Pulmonary artery endothelial cell (primary cell): ENCODE results near the gene SNRNP27. TPM values are rescaled to one million over a fixed set of nuclear protein-coding genes. Genes with fewer than 3 reads are reported as not detected.
"Not testable (repeated sequence)": the region's sequence is repeated elsewhere in the genome, so short reads cannot be mapped to it uniquely, and the experiment has no call there.

Source experiments
- DNase-seq: peaks from one replicate; pipeline ENCODE4 v3.0.0-alpha.2; 2011; ENCODE audit warnings: low read depth, low spot score
- total RNA-seq: library from RNA; depleted of rRNA; stranded (reverse); fragments of >200 nt; gene quantifications from 2 replicates; pipeline ENCODE4 v1.2.3, GENCODE V29; 2014

The SNRNP27 gene
- total RNA-seq, 1 donor from 2014 or later = 25.5 TPM

DNA sequence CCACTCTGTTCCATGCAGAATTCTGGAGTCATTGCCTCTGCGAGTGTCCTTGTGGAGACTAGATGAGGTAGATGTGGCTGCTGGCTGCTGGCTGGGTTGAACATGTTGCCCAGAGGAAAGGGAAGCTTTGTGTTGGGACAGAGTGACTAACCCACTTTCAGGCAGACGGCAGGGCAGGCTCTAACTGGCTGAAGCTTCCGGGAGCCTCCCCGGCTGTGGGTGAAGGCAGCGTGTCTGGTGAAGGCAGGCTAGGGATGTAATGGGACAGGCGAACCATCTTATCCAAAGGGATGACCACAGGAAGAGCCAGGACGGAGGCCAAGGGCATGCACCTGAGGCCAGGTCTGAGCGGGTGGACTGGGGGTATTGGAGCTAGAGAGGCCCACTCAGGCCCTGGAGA, 51.7 kb downstream of the SNRNP27 start:
- no peak for DNase-seq

GRCh38 chr2:69945941-69946340, 52.2 kb downstream of the SNRNP27 start:
- no peak for DNase-seq

DNA sequence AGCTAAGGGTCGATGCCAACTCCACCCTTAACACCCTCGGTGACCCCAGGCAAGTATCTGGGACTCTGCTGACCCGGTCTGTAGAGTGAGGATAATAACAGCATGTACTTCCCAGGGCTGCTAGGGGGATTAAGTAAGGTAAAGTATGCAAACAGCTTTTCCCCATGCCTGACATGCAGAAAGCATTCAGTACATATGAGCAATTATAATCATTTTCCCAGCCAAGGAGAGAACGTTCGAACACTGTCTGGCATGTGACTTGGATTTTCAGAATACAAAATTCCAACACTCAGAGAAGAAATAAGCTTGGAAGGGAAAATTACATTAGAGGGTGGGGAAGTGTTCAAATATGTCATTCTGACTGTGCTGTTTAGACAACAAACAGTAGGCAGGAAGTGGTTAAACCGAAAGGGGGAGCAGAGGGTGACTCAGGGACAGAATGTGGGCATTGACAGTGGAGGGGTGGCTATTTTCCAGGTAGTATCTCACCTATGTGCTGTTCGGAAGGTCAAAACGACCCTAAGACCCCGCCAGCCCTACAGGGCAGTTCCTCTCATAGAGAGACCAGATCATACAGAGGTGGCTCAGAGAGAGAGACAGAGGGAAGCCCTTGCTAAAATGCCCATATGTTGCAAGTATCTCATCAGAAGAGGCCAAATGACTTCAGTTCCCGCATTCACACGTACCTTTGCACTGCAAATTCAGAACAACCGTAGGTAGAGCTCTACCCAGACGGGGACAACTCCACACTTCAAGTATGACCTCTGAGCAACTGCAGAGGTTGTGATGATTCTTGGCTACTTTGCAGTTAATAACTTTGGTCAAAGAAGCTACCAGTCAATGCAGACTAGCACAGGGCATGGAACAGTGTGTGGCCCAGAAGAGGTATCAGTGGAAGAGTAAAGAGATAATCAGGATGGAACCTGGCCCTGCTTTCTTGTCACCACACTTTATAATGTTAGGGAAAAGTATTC, 52.9 kb downstream of the SNRNP27 start:
- no peak for DNase-seq

- DNase-seq = no peak
Observed at GRCh38 chr2:69947325-69947931, 53.7 kb downstream of the SNRNP27 start.

DNA sequence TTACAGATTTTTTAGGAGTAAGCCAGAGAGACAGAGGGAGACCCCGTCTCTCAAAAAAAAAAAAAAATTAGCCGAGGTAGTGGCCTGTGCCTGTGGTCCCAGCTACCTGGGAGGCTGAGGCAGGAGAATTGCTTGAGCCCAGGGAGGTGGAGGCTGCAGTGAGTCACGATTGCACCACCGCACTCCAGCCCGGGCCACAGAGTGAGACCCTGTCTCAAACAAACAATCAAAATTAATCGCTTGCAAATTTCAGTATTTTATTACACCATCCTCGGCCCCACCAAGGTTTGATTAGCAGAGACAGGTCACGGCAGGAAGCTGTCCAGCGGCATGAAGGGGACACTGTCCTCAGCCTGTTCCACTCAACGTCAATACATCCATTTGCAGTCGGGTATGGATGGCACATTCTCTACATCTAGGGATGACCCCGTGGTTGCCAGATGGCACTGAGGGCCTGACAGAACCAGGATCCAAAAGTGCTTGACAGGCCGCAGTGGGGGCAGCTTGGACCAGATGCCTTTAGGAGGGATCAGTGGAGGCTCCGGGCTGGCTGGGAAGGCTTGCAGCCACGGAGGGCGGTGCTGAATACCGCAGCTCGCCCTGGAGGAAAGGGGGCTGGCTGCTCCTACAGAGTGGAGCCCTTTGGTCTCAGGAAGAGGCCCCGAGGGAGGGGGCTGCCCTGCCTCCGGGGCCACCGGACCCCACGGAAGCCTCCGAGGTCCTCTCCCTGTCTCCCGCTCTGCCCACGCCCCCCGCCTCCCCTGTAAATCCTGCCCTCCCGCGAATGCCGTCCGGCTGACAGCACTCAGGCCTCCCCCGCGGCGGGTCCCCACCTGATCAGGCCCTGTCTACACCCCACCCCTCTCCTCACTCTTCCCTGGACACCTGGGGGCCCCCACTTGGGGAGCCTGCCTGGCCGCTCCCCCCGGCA, 54.5 kb downstream of the SNRNP27 start:
- no peak for DNase-seq

- DNase-seq = no peak
Observed at GRCh38 chr2:69948963-69949645, 55.3 kb downstream of the SNRNP27 start.

GRCh38 chr2:69950241-69950640, 56.5 kb downstream of the SNRNP27 start:
- no peak for DNase-seq

GRCh38 chr2:69950671-69951070, 56.9 kb downstream of the SNRNP27 start:
- not testable (repeated sequence) for DNase-seq

DNA sequence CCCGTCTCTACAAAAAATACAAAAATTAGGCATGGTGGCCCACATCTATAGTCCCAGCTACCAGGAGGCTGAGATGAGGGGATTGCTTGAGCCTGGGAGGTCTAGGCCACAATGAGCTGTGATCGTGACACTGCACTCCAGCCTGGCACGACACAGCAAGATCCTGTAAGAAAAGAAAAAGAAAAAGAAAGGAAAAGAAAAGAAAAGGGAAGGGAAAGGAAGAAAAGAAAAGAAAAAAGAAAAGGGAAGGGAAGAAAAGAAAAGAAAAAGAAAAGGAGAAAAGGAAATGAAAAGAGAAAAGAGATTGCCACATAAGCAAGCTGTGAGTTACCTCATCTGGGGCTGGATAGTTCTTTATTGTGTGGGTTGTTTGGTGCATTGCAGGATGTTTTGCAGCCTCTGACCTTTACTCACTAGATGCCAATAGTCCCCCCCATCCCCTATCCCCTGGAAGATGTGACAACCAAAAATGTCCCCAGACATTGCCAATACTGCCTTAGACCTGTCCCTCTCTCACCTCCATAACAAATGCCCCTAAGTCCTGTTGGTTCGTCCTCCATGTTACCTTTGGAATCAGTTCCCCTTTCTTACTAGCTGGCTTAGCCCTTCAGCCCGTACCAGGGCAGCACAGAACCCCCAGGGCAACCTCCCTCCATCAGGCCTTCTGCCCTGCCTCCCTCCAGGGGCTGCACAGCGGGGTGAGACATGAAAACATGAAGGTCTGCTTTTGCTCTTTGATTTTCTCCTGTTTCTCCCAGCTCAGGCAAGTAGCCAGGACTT, 58.8 kb downstream of the SNRNP27 start:
- DNase-seq = no peak

DNA sequence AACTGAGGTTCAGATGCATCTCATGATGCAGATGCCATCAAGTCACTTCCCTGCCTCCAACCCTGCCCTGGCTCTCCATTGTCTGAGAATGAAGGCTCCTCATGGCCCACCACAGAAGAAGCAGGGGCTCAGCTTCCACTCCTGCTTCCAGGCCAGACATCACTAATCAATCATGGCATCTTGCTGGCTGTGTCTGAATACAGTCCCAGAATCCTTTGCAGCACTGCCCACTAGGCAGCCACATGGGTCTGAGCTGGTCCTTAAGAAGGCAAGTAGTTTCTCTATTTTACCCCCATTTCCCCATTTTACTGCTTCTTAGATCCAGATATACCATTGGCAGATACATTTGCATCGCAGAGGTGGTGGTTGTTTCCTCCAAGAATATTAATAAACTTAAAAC, 60.3 kb downstream of the SNRNP27 start:
- DNase-seq = no peak

Other genes with a start within 250 kb of the SNRNP27 start
- gene ANXA4, start 151.8 kb upstream of the SNRNP27 start, total RNA-seq = 56.6 and 70.8 TPM in 2 replicates
- gene GMCL1, start 64.3 kb upstream of the SNRNP27 start, total RNA-seq = 10.2 and 17.2 TPM in 2 replicates
- gene MXD1, start 21.2 kb downstream of the SNRNP27 start, total RNA-seq = 4.0 and 6.1 TPM in 2 replicates
- gene ASPRV1, start 67.7 kb downstream of the SNRNP27 start, total RNA-seq = 0.11 and 0.13 TPM in 2 replicates
- 47.0 and 48.7 TPM in 2 replicates for gene PCBP1, start 193.5 kb downstream of the SNRNP27 start, total RNA-seq